CD4-positive, alpha-beta T cell treated with Interferon gamma for 1 hour (primary cell): Measurements from ENCODE around the gene EDIL3.

Experiments
- DNase-seq: peaks from one replicate; pipeline ENCODE4 v3.0.0-alpha.2; 2020

The EDIL3 gene

GRCh38 chr5:83942155-83942554 is 442.5 kb downstream of the EDIL3 start:
- no peak for DNase-seq

- no peak for DNase-seq
Measured at GRCh38 chr5:83937837-83938236, 446.8 kb downstream of the EDIL3 start.

- no peak for DNase-seq
Measured at GRCh38 chr5:83931969-83932368, 452.7 kb downstream of the EDIL3 start.

- no peak for DNase-seq
Measured at GRCh38 chr5:83927140-83927733, 457.4 kb downstream of the EDIL3 start.

- DNase-seq = no peak
Measured at GRCh38 chr5:83925955-83926337, 458.7 kb downstream of the EDIL3 start.

- no peak for DNase-seq
Measured at GRCh38 chr5:83925321-83925954, 459.2 kb downstream of the EDIL3 start.

GRCh38 chr5:83924891-83925290 is 459.8 kb downstream of the EDIL3 start:
- DNase-seq = no peak

- no peak for DNase-seq
Measured at GRCh38 chr5:83924171-83924570, 460.5 kb downstream of the EDIL3 start.

GRCh38 chr5:83922699-83923098 is 462.0 kb downstream of the EDIL3 start:
- no peak for DNase-seq

GRCh38 chr5:83921666-83922193 is 462.9 kb downstream of the EDIL3 start:
- DNase-seq = no peak

GRCh38 chr5:83919071-83920041 is 465.3 kb downstream of the EDIL3 start:
- no peak for DNase-seq

GRCh38 chr5:83917261-83917908 is 467.3 kb downstream of the EDIL3 start:
- no peak for DNase-seq

GRCh38 chr5:83914662-83915418 is 469.8 kb downstream of the EDIL3 start:
- DNase-seq = no peak

- DNase-seq = no peak
Measured at GRCh38 chr5:83914199-83914598, 470.5 kb downstream of the EDIL3 start.

- no peak for DNase-seq
Measured at GRCh38 chr5:83913593-83913992, 471.1 kb downstream of the EDIL3 start.

GRCh38 chr5:83911367-83911919 is 473.2 kb downstream of the EDIL3 start:
- no peak for DNase-seq

- no peak for DNase-seq
Measured at GRCh38 chr5:83900306-83900705, 484.4 kb downstream of the EDIL3 start.

- DNase-seq = no peak
Measured at GRCh38 chr5:83899326-83899970, 485.2 kb downstream of the EDIL3 start.

- no peak for DNase-seq
Measured at GRCh38 chr5:83895860-83896259, 488.8 kb downstream of the EDIL3 start.

GRCh38 chr5:83891261-83891660 is 493.4 kb downstream of the EDIL3 start:
- DNase-seq = no peak
